DOHH2 (cell line): Measurements from ENCODE around the gene FASN.
"Not testable (repeated sequence)": the region's sequence is repeated elsewhere in the genome, so short reads cannot be mapped to it uniquely, and the experiment has no call there.

ENCODE experiments used
- H3F3A ChIP-seq: fragments of 200-600 bp; sonication (generic), shearing (Covaris generic); 2 replicates; pipeline ENCODE4 v1.6.0; 2016; ENCODE audit warnings: antibody characterized with exemption, mild to moderate bottlenecking; ENCODE audit not compliant: control insufficient read depth, insufficient read depth
- H3K27ac ChIP-seq: fragments of 200-600 bp; sonication (generic); 2 replicates; pipeline ENCODE4 v1.5.1; 2014; ENCODE audit warnings: low read depth, mild to moderate bottlenecking, low read length, moderate library complexity
- H3K27me3 ChIP-seq: fragments of 200-600 bp; sonication (generic); 2 replicates; pipeline ENCODE4 v1.6.1; 2014; ENCODE audit warnings: mild to moderate bottlenecking, low read length, mixed read lengths; ENCODE audit not compliant: control insufficient read depth
- H3K36me3 ChIP-seq: fragments of 200-600 bp; sonication (generic); 2 replicates; pipeline ENCODE4 v1.6.1; 2014; ENCODE audit warnings: mild to moderate bottlenecking, low read length, moderate library complexity, mixed read lengths; ENCODE audit not compliant: control insufficient read depth
- H3K4me1 ChIP-seq: fragments of 200-600 bp; sonication (generic); 2 replicates; pipeline ENCODE4 v1.6.1; 2014; ENCODE audit warnings: mild to moderate bottlenecking, low read length, mixed read lengths; ENCODE audit not compliant: control insufficient read depth
- H3K4me2 ChIP-seq: fragments of 200-600 bp; sonication (generic); 2 replicates; pipeline ENCODE4 v1.6.0; 2014; ENCODE audit warnings: mild to moderate bottlenecking, low read length, moderate library complexity
- H3K4me3 ChIP-seq: fragments of 200-600 bp; sonication (generic); 2 replicates; pipeline ENCODE4 v1.5.1; 2014; ENCODE audit warnings: mild to moderate bottlenecking, low read length, mixed read lengths
- H3K79me2 ChIP-seq: fragments of 200-600 bp; sonication (generic); 2 replicates; pipeline ENCODE4 v1.6.1; 2014; ENCODE audit warnings: mild to moderate bottlenecking, low read length, mixed read lengths; ENCODE audit not compliant: control insufficient read depth
- H3K9me2 ChIP-seq: fragments of 200-600 bp; sonication (generic); replicated peaks from 2 replicates; pipeline ENCODE4 v1.6.1; 2014; ENCODE audit warnings: mild to moderate bottlenecking, low read length, mixed read lengths; ENCODE audit not compliant: control insufficient read depth
- H3K9me3 ChIP-seq: fragments of 200-600 bp; sonication (generic); 2 replicates; pipeline ENCODE4 v1.6.1; 2014; ENCODE audit warnings: antibody characterized with exemption, low read length, mixed read lengths; ENCODE audit not compliant: control insufficient read depth, insufficient read depth
- H4K20me1 ChIP-seq: fragments of 200-600 bp; sonication (generic); 2 replicates; pipeline ENCODE4 v1.6.0; 2014; ENCODE audit warnings: low read depth, mild to moderate bottlenecking, antibody characterized with exemption, low read length, moderate library complexity; ENCODE audit not compliant: control insufficient read depth, insufficient read depth
- EZH2phosphoT487 ChIP-seq: fragments of 200-600 bp; sonication (generic); IDR thresholded peaks from 2 replicates; pipeline ENCODE4 v1.6.1; 2017; ENCODE audit warnings: borderline replicate concordance, mild to moderate bottlenecking, antibody characterized with exemption, low read length, moderate library complexity, mixed read lengths
- TF ChIP-seq, protein P1 (sequence below): fragments of 200-600 bp; sonication (generic); IDR thresholded peaks from one replicate; pipeline ENCODE4 v1.5.1; 2014; ENCODE audit warnings: antibody characterized with exemption, mild to moderate bottlenecking, low read depth, low read length; ENCODE audit not compliant: poor library complexity, severe bottlenecking

FASN gene

DNA sequence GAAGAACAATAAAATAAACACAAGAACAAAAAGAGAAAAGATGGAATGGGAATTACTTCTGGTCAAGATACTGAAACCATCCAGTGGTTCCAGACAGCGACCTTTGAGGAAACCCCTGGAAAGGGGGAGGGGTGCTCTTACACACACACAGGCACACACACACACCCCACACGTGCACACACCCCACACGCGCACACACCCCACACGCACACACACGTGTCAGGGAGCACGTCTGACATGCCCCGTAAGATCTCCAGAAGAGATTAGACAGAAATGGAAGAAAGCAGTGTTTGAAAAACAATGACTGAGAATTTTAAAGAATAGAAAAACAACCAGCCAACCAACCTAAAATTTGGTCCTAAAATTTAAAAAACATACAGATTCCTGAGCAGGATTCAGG is 45.3 kb upstream of the FASN start:
- no peak overlapping the region for H3K4me3 ChIP-seq

DNA sequence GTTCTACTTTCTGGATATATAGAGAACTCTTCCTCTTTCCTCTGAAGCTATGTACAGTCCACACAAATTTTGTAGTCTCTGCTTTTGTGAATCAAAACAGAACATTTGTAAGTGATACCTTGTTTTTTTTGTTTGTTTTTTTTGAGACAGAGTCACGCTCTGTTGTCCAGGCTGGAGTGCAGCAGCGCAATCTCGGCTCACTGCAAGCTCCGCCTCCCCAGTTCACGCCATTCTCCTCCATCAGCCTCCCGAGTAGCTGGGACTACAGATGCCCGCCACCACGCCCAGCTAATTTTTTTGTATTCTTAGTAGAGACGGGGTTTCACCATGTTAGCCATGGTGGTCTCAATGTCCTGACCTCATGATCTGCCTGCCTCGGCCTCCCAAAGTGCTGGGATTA is 41.9 kb upstream of the FASN start:
- not testable (repeated sequence) for H3K4me3 ChIP-seq, H3F3A ChIP-seq, H3K9me2 ChIP-seq, H3K79me2 ChIP-seq, H3K9me3 ChIP-seq, H3K4me2 ChIP-seq, H3K36me3 ChIP-seq, H3K4me1 ChIP-seq, H3K27me3 ChIP-seq, H4K20me1 ChIP-seq, H3K27ac ChIP-seq

More for the DNA sequence above, 45.3 kb upstream of the FASN start:
- H3K79me2 ChIP-seq = no peaks in the 10 kb centered on the region
- no peaks in the 10 kb centered on the region for H4K20me1 ChIP-seq
- H3K9me3 ChIP-seq = no peaks in the 10 kb centered on the region
- TF ChIP-seq, protein P1, sequence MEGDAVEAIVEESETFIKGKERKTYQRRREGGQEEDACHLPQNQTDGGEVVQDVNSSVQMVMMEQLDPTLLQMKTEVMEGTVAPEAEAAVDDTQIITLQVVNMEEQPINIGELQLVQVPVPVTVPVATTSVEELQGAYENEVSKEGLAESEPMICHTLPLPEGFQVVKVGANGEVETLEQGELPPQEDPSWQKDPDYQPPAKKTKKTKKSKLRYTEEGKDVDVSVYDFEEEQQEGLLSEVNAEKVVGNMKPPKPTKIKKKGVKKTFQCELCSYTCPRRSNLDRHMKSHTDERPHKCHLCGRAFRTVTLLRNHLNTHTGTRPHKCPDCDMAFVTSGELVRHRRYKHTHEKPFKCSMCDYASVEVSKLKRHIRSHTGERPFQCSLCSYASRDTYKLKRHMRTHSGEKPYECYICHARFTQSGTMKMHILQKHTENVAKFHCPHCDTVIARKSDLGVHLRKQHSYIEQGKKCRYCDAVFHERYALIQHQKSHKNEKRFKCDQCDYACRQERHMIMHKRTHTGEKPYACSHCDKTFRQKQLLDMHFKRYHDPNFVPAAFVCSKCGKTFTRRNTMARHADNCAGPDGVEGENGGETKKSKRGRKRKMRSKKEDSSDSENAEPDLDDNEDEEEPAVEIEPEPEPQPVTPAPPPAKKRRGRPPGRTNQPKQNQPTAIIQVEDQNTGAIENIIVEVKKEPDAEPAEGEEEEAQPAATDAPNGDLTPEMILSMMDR = no peak
- no peak for TF ChIP-seq EZH2phosphoT487
- no peaks in the 10 kb centered on the region for H3K9me2 ChIP-seq
- H3K4me2 ChIP-seq = no peak overlapping the region
- H3K36me3 ChIP-seq = no peaks in the 10 kb centered on the region
- H3K27ac ChIP-seq = no peak overlapping the region
- H3F3A ChIP-seq = no peaks in the 10 kb centered on the region
- no peaks in the 10 kb centered on the region for H3K27me3 ChIP-seq
- H3K4me1 ChIP-seq = no peaks in the 10 kb centered on the region

DNA sequence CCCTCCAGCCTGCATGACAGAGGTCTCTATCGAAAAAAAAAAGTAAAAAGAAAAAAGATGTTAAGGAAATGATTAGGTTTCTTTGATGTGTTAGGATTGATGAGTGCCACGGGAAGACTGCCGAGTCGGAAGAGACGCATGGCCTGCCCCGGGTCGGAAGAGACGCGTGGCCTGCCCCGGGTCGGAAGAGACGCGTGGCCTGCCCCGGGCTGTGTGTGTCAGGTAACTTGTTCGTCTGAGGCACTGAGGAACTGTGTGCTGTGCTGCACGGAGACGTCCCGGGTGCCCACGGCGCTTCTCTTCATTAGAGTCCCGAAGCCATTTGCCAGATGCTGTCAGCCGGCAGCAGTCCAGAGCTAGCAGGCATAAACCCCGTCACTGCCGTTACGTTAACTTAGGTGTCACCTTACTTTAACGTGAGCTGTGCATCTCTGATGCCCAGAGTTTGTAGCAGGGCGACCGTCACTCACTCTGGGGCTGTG is 40.5 kb upstream of the FASN start:
- no peak for TF ChIP-seq EZH2phosphoT487
- TF ChIP-seq, protein P1 = no peak
- Histone ChIP-seq H3F3A (no peaks in the 10 kb centered on the region), H3K4me2 (no peak overlapping the region), H3K27ac (no peak overlapping the region), H3K4me1 (no peaks in the 10 kb centered on the region), H3K4me3 (no peak overlapping the region), H4K20me1 (no peaks in the 10 kb centered on the region), H3K9me2 (no peaks in the 10 kb centered on the region), H3K27me3 (no peaks in the 10 kb centered on the region), H3K79me2 (no peaks in the 10 kb centered on the region), H3K36me3 (no peaks in the 10 kb centered on the region), H3K9me3 (no peaks in the 10 kb centered on the region)

DNA sequence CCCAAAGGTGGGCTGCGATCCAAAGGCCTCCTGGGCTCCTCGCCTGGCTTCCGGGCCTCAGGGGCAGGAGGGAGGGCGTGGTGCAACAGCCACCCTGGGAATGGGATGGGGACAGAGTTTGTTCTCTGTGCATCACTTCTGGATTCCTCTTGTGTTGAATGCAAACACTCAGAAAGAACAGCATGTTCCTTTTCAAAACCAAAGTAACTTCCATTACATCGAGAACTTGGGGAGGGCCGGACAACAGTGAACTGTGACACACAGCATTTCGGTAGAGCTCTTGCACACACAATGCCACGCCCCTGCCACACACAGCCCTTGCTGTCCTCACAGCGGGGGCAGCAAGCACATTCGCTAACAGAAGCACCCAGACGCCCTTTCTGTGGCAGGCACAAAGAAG is 36.1 kb upstream of the FASN start:
- no peaks in the 10 kb centered on the region for H3K27me3 ChIP-seq
- H3K4me2 ChIP-seq = no peak overlapping the region
- no peaks in the 10 kb centered on the region for H3K9me3 ChIP-seq
- no peaks in the 10 kb centered on the region for H3K36me3 ChIP-seq
- TF ChIP-seq, protein P1 = no peak
- TF ChIP-seq EZH2phosphoT487 = no peak
- no peaks in the 10 kb centered on the region for H4K20me1 ChIP-seq
- no peaks in the 10 kb centered on the region for H3K79me2 ChIP-seq
- H3F3A ChIP-seq = no peaks in the 10 kb centered on the region
- no peaks in the 10 kb centered on the region for H3K4me1 ChIP-seq
- no peak overlapping the region for H3K27ac ChIP-seq
- no peak overlapping the region for H3K4me3 ChIP-seq
- H3K9me2 ChIP-seq = no peaks in the 10 kb centered on the region

DNA sequence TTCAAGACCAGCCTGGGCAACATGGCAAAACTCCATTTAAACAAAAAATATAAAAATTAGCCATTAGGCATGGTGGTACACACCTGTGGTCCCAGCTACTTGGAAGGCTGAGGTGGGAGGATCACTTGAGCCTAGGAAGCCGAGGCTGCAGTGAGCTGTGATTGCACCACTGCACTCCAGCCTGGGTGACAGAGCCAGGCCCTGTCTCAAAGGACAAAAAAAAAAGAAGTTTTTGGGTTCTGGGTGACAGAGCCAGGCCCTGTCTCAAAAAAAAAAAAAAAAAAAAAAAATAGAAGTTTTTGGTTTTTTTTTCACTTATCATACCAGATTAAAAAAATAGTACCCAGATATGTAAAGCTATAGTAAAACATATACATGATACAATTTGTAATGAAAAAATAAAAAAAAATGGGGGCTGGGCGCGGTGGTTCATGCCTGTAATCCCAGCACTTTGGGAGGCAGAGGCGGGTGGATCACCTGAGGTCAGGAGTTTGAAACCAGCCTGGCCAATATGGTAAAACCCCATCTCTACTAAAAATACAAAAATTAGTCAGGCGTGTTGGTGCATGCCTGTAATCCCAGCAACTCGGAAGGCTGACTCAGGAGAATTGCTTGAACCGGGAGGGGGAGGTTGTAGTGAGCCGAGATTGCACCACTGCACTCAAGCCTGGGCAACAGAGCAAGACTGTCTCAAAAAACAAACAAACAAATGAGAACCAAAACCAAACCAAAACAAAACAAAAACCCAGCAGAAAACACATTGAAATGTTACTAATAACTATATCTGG is 35.3 kb upstream of the FASN start:
- not testable (repeated sequence) for H3K27me3 ChIP-seq, H3K27ac ChIP-seq, H3K36me3 ChIP-seq, H3K9me2 ChIP-seq, H3K9me3 ChIP-seq, H3F3A ChIP-seq, H4K20me1 ChIP-seq, H3K4me2 ChIP-seq, H3K4me1 ChIP-seq, H3K4me3 ChIP-seq, H3K79me2 ChIP-seq
